Measurements from ENCODE around the gene SCFD2. TPM values are rescaled to one million over a fixed set of nuclear protein-coding genes. Genes with fewer than 3 reads are reported as not detected.

SCFD2 gene
- total RNA-seq, 4 donors from 2014 or later: 24.7 to 49.2 (median 33.9) TPM

GRCh38 chr4:52941450-52941849 is 424.4 kb downstream of the SCFD2 start:
- no peak for DNase-seq (ENCODE audit: low spot score in 2 of 2)
- Histone ChIP-seq H3K36me3 (peaks cover 0 to 4% (median 0%) of the 10 kb centered on the region in 3 donors), H3K4me1 (no peaks in the 10 kb centered on the region), H3K9me3 (no peaks in the 10 kb centered on the region), H3K4me3 (no peak overlapping the region), H3K27me3 (no peaks in the 10 kb centered on the region), H3K27ac (no peak overlapping the region)
- TF ChIP-seq POLR2A (IDR thresholded peaks at IDR 0.05): no peak
- TF ChIP-seq EP300 (IDR thresholded peaks at IDR 0.05): no peak
- WGBS, 2 donors: 93 to 95% methylated on average over 3 of the region's 3 CpGs

- Histone ChIP-seq H3K27ac (no peak overlapping the region), H3K4me3 (no peak overlapping the region), H3K9me3 (no peaks in the 10 kb centered on the region), H3K4me1 (no peaks in the 10 kb centered on the region), H3K36me3 (peaks cover 0 to 4% (median 0%) of the 10 kb centered on the region in 3 donors), H3K27me3 (no peaks in the 10 kb centered on the region)
- no peak for TF ChIP-seq EP300 (IDR thresholded peaks at IDR 0.05)
- TF ChIP-seq POLR2A (IDR thresholded peaks at IDR 0.05): no peak
- DNase-seq (ENCODE audit: low spot score in 2 of 2): no peak
- WGBS, 2 donors: 71 to 79% methylated on average over 2 of the region's 2 CpGs
These were observed 426.1 kb downstream of the SCFD2 start for GRCh38 chr4:52939739-52940138.

DNA sequence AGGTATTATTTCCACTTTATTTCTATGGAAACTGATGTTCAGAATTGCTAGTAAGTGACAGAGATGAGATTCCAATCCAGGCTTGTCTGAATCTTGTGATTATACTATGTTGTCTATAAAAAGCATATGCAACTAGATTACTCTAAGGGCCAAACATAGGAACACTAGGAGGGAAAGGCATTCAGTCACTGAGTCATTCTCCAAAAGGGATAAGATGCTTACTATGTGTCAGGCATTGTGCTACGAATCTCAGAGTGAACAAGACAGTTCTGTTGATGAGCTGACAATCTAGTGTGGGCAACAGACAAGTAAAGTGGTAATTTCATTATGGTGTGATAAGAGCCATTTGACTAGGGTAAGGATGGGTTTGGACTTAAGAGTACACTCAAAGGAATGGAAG is 426.5 kb downstream of the SCFD2 start:
- 97 to 100% methylated on average over 1 of the region's 1 CpG for WGBS, 2 donors
- no peak overlapping the region for H3K4me3 ChIP-seq
- H3K9me3 ChIP-seq: no peaks in the 10 kb centered on the region
- no peaks in the 10 kb centered on the region for H3K27me3 ChIP-seq
- H3K27ac ChIP-seq: no peak overlapping the region
- peaks cover 0 to 4% (median 0%) of the 10 kb centered on the region in 3 donors for H3K36me3 ChIP-seq
- DNase-seq (ENCODE audit: low spot score in 2 of 2): no peak
- H3K4me1 ChIP-seq: no peaks in the 10 kb centered on the region
- TF ChIP-seq POLR2A (IDR thresholded peaks at IDR 0.05) (no peak), EP300 (IDR thresholded peaks at IDR 0.05) (no peak)
- TF ChIP-seq, protein P1, sequence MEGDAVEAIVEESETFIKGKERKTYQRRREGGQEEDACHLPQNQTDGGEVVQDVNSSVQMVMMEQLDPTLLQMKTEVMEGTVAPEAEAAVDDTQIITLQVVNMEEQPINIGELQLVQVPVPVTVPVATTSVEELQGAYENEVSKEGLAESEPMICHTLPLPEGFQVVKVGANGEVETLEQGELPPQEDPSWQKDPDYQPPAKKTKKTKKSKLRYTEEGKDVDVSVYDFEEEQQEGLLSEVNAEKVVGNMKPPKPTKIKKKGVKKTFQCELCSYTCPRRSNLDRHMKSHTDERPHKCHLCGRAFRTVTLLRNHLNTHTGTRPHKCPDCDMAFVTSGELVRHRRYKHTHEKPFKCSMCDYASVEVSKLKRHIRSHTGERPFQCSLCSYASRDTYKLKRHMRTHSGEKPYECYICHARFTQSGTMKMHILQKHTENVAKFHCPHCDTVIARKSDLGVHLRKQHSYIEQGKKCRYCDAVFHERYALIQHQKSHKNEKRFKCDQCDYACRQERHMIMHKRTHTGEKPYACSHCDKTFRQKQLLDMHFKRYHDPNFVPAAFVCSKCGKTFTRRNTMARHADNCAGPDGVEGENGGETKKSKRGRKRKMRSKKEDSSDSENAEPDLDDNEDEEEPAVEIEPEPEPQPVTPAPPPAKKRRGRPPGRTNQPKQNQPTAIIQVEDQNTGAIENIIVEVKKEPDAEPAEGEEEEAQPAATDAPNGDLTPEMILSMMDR (IDR thresholded peaks at IDR 0.05): no peak

DNA sequence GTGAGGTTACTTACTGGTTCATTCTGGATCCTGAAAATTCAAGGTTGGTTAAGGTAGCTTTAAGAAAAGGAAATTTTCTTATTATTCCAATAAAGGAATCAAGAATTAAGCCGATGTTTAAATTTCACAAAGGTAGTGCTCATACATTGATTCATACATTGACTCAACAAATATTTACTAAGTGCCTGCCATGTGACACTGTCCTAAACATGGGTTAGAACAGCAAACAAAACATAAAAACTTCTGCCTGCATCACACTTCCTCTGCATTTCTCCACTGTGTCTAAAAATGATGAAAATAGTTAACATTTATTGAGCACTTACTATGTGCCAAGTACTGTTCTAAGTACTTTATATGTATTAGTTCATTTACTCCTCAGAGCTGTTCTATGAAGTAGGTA is 428.0 kb downstream of the SCFD2 start:
- Histone ChIP-seq H3K4me1 (no peaks in the 10 kb centered on the region), H3K27me3 (no peaks in the 10 kb centered on the region), H3K36me3 (peaks cover 0 to 4% (median 0%) of the 10 kb centered on the region in 3 donors), H3K9me3 (no peaks in the 10 kb centered on the region), H3K27ac (no peak overlapping the region), H3K4me3 (no peak overlapping the region)
- WGBS, 2 donors: 98% methylated on average over 1 of the region's 1 CpG
- DNase-seq (ENCODE audit: low spot score in 2 of 2): no peak
- TF ChIP-seq EP300 (IDR thresholded peaks at IDR 0.05): no peak
- TF ChIP-seq POLR2A (IDR thresholded peaks at IDR 0.05): no peak
- TF ChIP-seq, protein P1 (IDR thresholded peaks at IDR 0.05): no peak

DNA sequence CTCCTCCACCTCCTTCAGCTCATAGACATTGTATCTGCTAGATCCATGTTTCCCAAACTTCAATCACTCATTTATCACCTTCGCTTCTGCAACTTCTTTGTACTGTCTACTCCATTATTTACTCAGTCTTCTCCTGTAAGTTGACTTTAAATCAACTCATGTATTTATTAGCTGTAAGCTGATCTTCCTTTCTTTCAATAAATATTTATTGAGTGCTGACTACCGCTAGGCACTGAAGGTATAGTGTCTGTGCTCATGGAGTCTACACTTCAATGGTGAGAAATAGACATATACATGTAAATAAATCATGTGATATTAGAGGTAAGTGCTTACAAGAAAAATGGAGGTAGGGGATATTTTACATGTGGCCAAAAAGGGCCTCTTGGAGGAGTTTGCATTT is 429.1 kb downstream of the SCFD2 start:
- no peak for TF ChIP-seq EP300 (IDR thresholded peaks at IDR 0.05)
- TF ChIP-seq POLR2A (IDR thresholded peaks at IDR 0.05): no peak
- TF ChIP-seq, protein P1 (IDR thresholded peaks at IDR 0.05): no peak
- Histone ChIP-seq H3K4me1 (no peaks in the 10 kb centered on the region), H3K9me3 (no peaks in the 10 kb centered on the region), H3K36me3 (peaks cover 0 to 4% (median 0%) of the 10 kb centered on the region in 3 donors), H3K4me3 (no peak overlapping the region), H3K27me3 (no peaks in the 10 kb centered on the region), H3K27ac (no peak overlapping the region)
- DNase-seq (ENCODE audit: low spot score in 2 of 2): no peak
- 98 to 100% methylated on average over 2 of the region's 2 CpGs for WGBS, 2 donors

- Histone ChIP-seq H3K9me3 (no peaks in the 10 kb centered on the region), H3K36me3 (peaks cover 0 to 4% (median 0%) of the 10 kb centered on the region in 3 donors), H3K4me1 (no peaks in the 10 kb centered on the region), H3K4me3 (no peak overlapping the region), H3K27ac (no peak overlapping the region), H3K27me3 (no peaks in the 10 kb centered on the region)
- TF ChIP-seq EP300 (IDR thresholded peaks at IDR 0.05) (no peak), POLR2A (IDR thresholded peaks at IDR 0.05) (no peak)
- TF ChIP-seq, protein P1 (IDR thresholded peaks at IDR 0.05): no peak
- no peak for DNase-seq (ENCODE audit: low spot score in 2 of 2)
- 93 to 98% methylated on average over 4 of the region's 4 CpGs for WGBS, 2 donors
These were observed 430.5 kb downstream of the SCFD2 start for GRCh38 chr4:52935317-52935716.
